Measurements from ENCODE around the gene AJAP1. TPM values are rescaled to one million over a fixed set of nuclear protein-coding genes. Genes with fewer than 3 reads are reported as not detected.

The AJAP1 gene
- total RNA-seq, 1 donor from 2014 or later: 3.5 TPM

DNA sequence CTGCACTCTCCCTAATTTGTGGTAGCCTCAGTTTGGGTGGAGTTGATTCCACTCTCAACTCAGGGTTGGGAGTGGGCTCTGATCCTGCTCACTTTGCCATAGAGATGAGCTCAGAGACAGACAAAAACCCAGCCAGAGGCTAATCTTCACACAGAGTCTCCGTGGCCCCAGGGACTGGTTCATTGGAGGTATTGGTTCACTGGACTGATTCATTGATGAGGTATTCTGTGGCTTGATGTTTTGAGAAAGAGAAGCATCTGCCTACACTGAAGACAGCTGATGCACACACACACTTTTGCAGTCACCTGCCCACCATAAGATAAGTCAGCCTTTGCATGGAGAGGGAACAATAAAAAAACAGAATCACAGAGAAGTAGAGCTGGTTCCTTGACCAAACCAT, 183.8 kb downstream of the AJAP1 start:
- Mint-ChIP-seq H3K36me3 (ENCODE audit: unreplicated experiment) (no peaks in the 10 kb centered on the region), H3K4me3 (ENCODE audit: unreplicated experiment) (no peak overlapping the region), H3K27me3 (ENCODE audit: unreplicated experiment) (no peaks in the 10 kb centered on the region), H3K4me1 (ENCODE audit: low read depth, unreplicated experiment) (no peaks in the 10 kb centered on the region), H3K27ac (ENCODE audit: unreplicated experiment) (no peak overlapping the region), H3K9me3 (ENCODE audit: unreplicated experiment) (peaks cover 9% of the 10 kb centered on the region)
- DNase-seq: no peak
- TF ChIP-seq, protein P1, sequence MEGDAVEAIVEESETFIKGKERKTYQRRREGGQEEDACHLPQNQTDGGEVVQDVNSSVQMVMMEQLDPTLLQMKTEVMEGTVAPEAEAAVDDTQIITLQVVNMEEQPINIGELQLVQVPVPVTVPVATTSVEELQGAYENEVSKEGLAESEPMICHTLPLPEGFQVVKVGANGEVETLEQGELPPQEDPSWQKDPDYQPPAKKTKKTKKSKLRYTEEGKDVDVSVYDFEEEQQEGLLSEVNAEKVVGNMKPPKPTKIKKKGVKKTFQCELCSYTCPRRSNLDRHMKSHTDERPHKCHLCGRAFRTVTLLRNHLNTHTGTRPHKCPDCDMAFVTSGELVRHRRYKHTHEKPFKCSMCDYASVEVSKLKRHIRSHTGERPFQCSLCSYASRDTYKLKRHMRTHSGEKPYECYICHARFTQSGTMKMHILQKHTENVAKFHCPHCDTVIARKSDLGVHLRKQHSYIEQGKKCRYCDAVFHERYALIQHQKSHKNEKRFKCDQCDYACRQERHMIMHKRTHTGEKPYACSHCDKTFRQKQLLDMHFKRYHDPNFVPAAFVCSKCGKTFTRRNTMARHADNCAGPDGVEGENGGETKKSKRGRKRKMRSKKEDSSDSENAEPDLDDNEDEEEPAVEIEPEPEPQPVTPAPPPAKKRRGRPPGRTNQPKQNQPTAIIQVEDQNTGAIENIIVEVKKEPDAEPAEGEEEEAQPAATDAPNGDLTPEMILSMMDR (IDR thresholded peaks at IDR 0.05; ENCODE audit: partially characterized antibody, unreplicated experiment): no peak

Data from glutamatergic neuron (in vitro differentiated cells).